ENCODE results near the gene NECAP2.

NECAP2 gene, protein sequence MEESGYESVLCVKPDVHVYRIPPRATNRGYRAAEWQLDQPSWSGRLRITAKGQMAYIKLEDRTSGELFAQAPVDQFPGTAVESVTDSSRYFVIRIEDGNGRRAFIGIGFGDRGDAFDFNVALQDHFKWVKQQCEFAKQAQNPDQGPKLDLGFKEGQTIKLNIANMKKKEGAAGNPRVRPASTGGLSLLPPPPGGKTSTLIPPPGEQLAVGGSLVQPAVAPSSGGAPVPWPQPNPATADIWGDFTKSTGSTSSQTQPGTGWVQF

DNA sequence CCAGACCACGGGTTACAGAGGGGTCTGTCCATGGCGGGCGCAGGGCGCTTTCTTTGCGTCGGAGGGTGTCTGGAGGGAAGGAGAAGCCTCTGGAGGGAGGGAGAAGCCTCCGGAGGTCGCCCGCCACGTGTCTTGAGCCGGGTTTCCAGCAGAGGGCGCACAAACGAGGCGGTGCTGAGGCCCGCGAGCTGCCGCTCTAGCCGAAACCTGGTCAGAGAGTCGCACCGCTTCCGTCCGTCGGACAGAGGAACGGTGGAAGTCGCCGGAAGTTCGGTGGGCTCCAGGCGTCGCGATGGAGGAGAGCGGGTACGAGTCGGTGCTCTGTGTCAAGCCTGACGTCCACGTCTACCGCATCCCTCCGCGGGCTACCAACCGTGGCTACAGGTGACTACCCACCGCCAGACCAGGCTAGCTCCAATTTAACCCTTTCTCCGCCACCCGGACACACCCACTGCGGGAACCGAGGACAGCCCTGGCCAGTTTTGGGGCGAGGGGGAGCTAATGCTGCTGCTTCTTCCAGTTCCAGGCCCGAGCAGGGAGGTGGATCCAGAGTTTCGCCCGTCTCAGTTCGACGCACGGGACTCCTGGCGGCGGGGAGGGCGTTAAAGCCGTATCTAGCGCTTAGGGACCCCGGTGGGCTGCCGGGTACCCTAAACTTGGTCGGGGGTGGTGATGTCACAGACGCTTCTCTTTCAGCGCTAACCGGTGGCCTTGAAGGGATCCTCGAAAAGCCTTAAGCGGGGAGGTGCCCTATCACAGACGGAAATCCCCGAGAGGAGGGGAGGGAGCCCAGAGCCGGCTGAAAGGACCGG is at the start of gene NECAP2:
NECAP2 (plus strand) TSS at position 255 of the 812 bp plus-strand sequence; CDS start at position 293, 38 bp downstream.
- peak; percentile 26 to 96 (median 85) for DNase-seq

DNA sequence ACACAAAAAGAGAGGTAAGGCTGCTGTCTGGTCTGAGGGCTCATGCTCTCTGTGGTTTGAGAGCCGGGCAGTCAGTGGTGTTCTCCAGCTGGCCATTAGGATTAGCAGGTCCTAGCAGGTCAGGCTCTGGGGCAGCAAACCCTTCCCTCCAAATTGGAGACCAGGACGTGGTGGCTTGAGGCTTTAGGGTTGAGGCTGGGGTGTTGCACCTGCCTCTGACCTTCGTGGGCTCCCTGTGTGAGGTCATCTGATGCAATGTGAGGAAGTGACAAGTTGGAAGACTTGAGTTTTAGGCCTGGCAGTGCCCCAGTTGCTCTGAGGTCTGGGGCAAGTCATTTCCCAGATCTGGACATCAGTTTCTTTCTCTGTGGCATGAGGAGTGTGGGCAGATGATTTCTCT is 49.1 kb upstream of the NECAP2 start:
- DNase-seq: no peak

DNA sequence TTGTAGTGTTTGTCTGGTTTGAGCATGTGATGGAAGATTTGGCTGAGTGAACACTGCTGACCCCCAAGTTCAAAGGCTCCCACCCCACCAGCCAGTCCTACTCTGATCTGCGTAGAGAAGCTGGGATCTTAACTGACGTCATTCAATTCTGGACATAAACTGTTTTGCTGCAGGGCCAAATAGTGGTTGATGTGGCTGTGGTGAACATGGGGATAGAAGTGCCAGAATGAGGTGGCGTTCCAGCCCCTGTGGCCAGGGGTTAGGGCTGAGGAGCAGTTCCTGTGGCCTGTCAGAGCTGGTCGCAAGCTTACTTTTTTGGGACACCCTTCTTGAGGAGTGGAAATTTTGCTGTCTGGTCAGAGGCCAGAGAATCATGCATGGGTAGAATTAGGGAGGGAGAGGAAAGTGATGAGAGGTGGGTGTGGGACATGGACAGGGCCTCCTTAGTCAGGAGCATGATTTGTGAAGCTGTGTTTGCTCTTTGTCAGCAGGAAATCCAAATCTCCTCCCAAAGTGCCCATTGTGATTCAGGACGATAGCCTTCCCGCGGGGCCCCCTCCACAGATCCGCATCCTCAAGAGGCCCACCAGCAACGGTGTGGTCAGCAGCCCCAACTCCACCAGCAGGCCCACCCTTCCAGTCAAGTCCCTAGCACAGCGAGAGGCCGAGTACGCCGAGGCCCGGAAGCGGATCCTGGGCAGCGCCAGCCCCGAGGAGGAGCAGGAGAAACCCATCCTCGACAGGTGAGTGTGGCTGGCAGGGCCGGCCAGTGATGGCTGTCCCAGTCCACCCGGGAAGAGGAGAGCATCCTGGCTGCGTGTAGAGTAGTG is 47.6 kb upstream of the NECAP2 start:
- peak in 1 of 58 donors; percentile 10 for DNase-seq

GRCh38 chr1:16393570-16394521 is 46.7 kb upstream of the NECAP2 start:
- peak in 42 of 58 donors; percentile 5 to 66 (median 29) for DNase-seq

GRCh38 chr1:16394977-16395376 is 45.5 kb upstream of the NECAP2 start:
- no peak for DNase-seq

DNA sequence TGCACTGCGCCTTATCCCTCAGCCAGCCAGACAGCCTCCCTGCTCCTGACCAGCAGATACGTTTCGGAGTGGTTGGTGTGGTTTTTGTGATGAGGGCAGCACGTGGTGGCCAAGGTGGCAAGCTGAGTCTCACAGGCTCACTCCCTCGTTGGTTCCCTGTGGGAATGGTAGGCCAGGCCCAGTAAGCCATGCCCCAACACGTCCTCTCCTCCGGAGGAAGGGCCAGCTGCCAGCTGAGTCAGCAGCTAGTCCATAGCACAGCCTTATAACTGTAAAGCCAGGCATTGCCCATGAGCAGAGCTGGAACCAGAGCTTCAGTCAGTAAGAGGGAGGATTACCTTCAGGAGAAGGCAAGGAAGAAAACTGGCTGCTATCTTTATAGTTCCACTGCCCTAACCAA is 43.9 kb upstream of the NECAP2 start:
- peak in 1 of 58 donors; percentile 13 for DNase-seq

GRCh38 chr1:16397120-16397519 is 43.4 kb upstream of the NECAP2 start:
- DNase-seq: no peak

DNA sequence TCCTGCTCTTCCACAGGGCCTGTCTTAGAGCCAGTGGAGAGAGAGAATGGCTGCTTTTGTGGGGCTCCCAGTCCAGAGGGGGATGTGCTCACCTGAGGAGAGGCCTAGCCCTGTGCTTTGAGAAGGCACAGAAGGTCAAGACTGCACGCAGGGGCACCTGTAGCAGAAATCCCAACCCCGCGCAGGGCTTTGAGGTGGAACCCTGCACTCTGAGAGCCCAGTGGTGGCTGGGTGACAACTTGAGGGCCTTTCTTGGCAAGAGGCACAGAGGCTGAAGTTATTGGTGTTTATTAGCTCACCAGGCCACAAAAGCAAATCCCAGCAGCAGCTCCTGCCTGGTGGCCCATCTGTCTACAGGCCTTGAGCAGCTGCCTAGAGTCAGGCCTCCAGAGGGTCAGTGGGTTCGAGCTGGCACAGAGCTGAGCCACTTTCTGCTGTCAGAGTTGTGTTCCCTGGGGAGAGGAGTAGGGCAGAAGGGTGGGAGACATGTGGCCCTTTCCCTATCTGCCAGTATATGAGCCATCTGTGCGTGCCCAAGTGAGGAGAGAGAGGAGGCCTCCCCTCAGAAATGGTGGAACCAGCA is 42.1 kb upstream of the NECAP2 start:
- DNase-seq: no peak

GRCh38 chr1:16402742-16403141 is 37.8 kb upstream of the NECAP2 start:
- no peak for DNase-seq

- no peak for DNase-seq
These were observed 35.1 kb upstream of the NECAP2 start for GRCh38 chr1:16405441-16405840.

DNA sequence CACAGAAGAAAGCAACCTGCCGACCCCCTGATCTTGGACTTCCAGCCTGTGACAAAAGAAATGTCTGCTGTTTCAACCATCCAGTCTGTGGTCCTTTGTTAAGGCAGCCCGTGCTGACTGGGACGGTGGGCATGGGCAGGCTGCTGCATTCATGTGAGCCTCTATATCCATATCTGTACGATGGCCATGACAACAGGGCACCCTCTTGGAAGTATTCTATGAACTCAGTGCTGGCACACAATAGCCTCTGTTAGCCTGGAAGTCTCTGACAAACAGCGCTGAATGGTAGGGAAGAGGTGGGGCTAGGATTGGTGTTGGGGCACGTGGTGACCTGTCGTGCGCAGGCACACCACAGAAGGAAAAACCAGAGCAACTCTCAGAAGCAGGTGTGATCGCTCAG is 33.7 kb upstream of the NECAP2 start:
- no peak for DNase-seq

GRCh38 chr1:16409536-16410152 is 30.9 kb upstream of the NECAP2 start:
- no peak for DNase-seq

DNA sequence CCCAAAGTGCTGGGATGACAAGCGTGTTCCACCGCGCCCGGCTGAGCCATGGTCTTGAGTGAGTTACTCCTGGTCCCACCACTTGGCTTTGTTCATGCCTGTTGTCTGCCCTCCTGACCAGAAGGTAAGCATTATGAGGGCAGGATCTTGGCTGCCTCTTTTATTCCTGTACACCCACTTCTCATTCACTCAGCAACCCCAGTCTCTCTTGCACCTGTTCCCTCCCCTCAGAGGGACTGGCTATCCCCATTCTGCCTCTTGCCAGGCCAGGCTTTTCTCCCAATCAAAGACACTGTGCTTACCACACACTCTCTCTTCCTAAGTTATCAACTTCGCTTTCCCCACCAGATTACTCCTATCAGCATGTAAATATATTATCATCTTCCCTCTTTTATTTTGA is 29.7 kb upstream of the NECAP2 start:
- no peak for DNase-seq

DNA sequence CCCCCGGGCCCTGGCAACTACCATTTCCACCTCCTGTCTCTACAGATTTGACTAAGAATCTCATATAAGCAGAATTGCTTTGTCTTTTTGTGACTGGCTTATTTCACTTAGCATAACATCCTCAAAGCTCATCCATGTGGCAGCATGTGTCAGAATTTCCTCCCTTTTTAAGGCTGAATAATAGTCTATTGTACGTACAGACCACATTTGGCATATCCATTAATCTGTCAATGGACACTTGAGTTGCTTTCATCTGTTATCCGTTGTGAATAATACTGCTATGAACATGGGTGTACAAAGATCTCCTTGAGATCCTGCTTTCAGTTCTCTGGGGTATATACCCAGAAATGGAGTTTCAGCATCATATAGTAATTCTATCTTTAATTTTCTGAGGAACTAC is 27.3 kb upstream of the NECAP2 start:
- no peak for DNase-seq

- DNase-seq: no peak
These were observed 21.6 kb upstream of the NECAP2 start for GRCh38 chr1:16418823-16419425.

DNA sequence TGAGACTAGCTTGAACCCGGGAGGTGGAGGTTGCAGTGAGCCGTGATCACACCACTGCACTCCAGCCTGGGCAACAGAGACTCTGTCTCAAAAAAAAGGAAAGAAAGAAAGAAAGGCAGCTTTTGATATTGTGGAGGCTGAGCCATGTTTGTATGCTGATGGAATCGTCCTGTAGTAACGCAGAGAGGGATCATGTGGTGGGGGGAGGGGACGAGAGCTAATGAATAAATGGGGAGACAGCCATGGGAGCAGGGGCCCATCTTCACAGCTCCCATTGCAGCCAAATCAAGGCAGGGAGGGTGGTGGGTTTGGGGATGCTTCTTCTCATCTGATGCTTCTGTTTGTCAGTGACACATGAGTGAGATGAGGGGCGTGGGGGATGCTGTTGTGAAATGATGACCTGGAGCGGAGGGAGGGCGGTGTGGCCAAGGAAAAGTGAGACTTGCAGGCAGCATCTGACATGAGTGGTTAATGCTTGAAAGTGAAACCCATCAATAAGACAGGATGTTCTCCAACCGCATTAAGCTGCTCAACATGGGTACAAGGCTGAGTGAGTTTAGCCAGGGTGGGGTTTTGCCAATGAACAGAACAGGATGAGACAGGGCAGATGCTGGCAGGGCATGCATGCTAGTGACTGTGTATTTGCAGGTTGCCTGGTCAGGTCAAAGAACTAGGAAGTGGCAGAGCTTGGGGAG is 20.0 kb upstream of the NECAP2 start:
- DNase-seq: no peak

DNA sequence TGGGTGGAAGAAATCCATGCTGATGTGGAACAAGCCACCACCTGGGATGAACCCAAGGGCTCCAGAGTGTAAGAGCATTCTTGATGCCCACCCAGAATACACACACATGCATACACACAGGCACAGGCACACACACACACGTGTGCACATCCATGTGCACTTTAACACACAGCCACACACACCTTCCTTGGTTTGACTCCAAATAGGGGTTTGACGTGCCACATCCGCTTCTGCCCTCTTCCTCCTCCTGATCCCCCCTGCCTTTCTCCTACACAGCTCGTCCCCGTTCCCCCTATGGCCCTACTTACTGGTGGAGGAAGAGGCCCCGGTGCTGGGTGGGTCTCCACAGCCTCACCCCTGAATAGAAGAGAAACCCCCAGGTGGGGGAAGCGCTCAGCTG is 19.3 kb upstream of the NECAP2 start:
- no peak for DNase-seq

- no peak for DNase-seq
These were observed 18.5 kb upstream of the NECAP2 start for GRCh38 chr1:16422041-16422440.

Data from anterior cingulate cortex (tissue), 58 donors.